ENCODE measurements around the gene RNF186.
"Not testable (repeated sequence)": the region's sequence is repeated elsewhere in the genome, so short reads cannot be mapped to it uniquely, and the experiment has no call there.

RNF186 gene

DNA sequence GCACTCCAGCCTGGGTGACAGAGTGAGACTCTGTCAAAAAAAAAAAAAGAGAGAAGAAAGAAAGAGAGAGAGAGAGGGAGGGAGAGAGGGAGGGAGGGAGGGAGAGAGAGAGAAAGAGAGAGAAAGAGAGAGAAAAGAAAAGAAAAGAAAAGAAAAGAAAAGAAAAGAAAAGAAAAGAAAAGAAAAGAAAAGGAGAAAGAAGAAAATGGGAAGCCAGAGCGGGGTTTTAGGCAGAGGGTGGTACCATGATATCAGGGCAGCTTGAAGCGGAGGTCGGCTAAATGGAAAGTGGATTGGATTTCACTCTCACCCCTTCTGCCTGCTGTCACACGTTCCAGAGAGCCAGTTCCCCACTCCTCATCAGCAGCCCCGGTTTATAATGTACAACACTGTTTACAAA is 17.3 kb downstream of the RNF186 start:
- 71 to 100% methylated on average over 1 to 5 of the region's 5 CpGs for WGBS, 2 experiments (ENCODE audit: insufficient coverage in 2 of 2)
- no peaks in the 10 kb centered on the region for H3K36me3 ChIP-seq (ENCODE audit: control insufficient read depth, insufficient read depth, low read length)
- H3K9me3 ChIP-seq (ENCODE audit: control insufficient read depth, low read length): no peaks in the 10 kb centered on the region
- H3K27ac ChIP-seq (ENCODE audit: low read depth, low read length, severe bottlenecking): no peak overlapping the region
- peaks cover 8% of the 10 kb centered on the region for H3K4me1 ChIP-seq (ENCODE audit: control insufficient read depth, insufficient read depth, low read length, poor library complexity, severe bottlenecking)
- no peak overlapping the region for H3K4me3 ChIP-seq (ENCODE audit: extremely low read depth, insufficient read depth, low read length, poor library complexity, severe bottlenecking)

DNA sequence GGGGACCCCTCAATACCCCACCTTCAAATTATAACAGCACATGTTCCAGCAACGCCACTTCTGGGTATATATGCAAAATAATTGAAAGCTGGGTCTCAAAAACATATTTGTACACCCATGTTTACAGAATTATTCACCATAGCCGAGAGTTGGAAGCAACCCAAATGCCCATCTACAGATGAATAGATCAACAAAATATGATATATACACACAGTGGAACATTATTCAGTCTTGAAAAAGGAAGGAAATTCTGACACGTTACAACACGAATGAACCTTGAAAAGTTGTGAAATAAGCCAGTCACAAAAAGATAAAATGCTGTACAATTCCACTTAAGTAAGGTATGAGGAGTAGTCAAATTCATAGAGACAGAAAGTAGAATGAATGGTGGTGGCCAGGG is 20.5 kb downstream of the RNF186 start:
- H3K9me3 ChIP-seq (ENCODE audit: control insufficient read depth, low read length): no peaks in the 10 kb centered on the region
- no peaks in the 10 kb centered on the region for H3K36me3 ChIP-seq (ENCODE audit: control insufficient read depth, insufficient read depth, low read length)
- peaks cover 8% of the 10 kb centered on the region for H3K4me1 ChIP-seq (ENCODE audit: control insufficient read depth, insufficient read depth, low read length, poor library complexity, severe bottlenecking)
- 96% methylated on average over 2 of the region's 4 CpGs; no CpG with 5 or more reads in 1 of the 2 experiments for WGBS, 2 experiments (ENCODE audit: insufficient coverage in 2 of 2)
- H3K4me3 ChIP-seq (ENCODE audit: extremely low read depth, insufficient read depth, low read length, poor library complexity, severe bottlenecking): no peak overlapping the region
- H3K27ac ChIP-seq (ENCODE audit: low read depth, low read length, severe bottlenecking): no peak overlapping the region

DNA sequence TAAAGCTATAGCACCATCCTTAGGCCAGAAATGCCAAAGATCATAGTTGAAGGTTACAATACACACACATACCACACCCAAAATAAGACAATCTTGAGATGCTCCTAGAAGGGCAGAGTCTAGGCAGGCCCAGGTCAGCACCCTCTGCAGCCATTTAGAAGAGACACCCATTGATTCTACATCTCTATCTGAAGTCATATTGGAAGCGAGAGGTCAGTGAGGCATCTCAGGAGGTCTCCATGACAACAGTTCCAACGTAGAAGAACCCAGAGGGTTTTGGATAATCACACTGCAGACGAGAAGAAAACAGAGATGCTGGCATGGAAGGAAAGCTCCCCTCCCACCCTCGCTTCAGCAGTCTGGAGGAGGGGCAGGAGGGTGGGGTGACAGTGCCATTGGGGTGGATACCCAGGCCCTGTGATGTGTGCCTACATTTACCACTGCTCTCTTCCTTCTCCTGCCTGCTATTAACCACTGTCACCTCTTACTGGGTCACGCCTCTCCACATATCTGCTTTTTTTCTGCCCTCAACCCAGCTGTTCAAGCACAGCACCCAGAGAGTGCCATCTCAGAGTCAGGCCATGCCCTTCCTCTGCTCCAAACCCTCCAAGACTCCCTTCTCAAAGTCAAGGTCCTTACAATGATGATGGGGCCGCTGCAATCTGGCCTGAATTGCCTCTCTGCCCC is 21.6 kb downstream of the RNF186 start:
- no peaks in the 10 kb centered on the region for H3K4me1 ChIP-seq (ENCODE audit: control insufficient read depth, insufficient read depth, low read length, poor library complexity, severe bottlenecking)
- H3K36me3 ChIP-seq (ENCODE audit: control insufficient read depth, insufficient read depth, low read length): no peaks in the 10 kb centered on the region
- no peaks in the 10 kb centered on the region for H3K9me3 ChIP-seq (ENCODE audit: control insufficient read depth, low read length)
- H3K27ac ChIP-seq (ENCODE audit: low read depth, low read length, severe bottlenecking): no peak overlapping the region
- H3K4me3 ChIP-seq (ENCODE audit: extremely low read depth, insufficient read depth, low read length, poor library complexity, severe bottlenecking): no peak overlapping the region
- WGBS, 2 experiments (ENCODE audit: insufficient coverage in 2 of 2): 74 to 76% methylated on average over 5 of the region's 6 CpGs

DNA sequence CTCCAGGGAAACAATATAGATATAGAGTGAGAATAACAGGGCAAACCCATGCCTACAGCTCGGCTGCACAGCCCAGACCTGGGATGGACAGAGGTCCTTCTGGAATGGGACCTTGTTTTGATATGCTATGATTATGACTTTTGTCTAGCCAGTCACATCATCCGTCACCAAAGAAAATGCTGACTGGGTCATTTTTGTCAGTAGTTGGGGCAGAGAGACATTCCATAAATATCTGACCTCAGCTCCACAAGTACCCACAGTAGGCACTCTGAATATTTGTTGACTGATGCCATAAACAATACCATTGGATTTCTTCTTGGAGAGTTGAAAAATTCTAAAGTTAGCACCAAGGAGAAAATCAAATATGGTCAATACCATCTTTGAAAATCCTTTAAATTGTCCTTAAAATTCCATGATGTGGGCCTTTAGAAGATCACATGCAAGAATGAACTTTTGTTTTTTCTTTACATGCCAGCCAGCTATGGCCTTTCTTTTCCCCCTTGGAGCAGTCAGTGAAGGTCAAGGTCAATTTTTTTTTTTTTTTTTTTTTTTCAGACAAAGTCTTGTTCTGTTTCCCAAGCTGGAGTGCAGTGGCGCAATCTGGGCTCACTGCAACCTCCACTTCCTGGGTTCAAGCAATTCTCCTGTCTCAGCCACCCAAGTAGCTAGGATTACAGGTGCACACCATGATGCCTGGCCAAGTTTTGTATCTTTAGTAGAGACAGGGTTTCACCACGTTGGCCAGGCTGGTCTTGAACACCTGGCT is 22.7 kb downstream of the RNF186 start:
- H3K27ac ChIP-seq (ENCODE audit: low read depth, low read length, severe bottlenecking): no peak overlapping the region
- 87 to 95% methylated on average over 2 to 3 of the region's 4 CpGs for WGBS, 2 experiments (ENCODE audit: insufficient coverage in 2 of 2)

DNA sequence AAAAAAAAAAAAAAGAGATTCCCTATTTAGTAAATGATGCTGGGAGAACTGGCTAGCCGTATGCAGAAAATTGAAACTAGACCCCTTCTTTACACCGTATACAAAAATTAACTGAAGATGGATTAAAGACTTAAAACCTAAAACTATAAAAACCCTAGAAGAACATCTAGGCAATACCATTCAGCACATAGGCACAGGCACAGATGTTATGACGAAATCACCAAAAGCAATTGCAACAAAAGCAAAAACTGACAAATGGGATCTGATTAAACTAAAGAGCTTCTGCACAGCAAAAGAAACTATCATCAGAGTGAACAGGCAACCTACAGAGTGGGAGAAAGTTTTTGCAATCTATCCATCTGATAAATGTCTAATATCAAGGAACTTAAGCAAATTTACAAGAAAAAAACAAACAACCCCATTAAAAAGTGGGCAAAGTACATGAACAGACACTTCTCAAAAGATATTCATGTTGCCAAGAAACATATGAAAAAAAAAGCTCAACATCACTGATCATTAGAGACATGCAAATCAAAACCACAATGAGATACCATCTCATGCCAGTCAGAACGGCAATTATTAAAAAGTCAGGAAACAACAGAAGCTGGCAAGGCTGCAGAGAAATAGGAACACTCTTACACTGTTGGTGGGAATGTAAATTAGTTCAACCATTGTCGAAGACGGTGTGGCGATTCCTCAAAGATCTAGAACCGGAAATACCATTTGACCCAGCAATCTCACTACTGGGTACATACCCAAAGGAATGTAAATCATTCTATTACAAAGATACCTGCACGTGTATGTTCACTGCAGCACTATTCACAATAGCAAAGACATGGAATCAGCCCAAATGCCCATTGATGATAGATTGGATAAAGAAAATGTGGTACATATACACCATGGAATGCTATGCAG is 24.8 kb downstream of the RNF186 start:
- H3K4me3 ChIP-seq (ENCODE audit: extremely low read depth, insufficient read depth, low read length, poor library complexity, severe bottlenecking); H3K4me1 ChIP-seq (ENCODE audit: control insufficient read depth, insufficient read depth, low read length, poor library complexity, severe bottlenecking); H3K9me3 ChIP-seq (ENCODE audit: control insufficient read depth, low read length); H3K36me3 ChIP-seq (ENCODE audit: control insufficient read depth, insufficient read depth, low read length); H3K27ac ChIP-seq (ENCODE audit: low read depth, low read length, severe bottlenecking): not testable (repeated sequence)
- WGBS, 2 experiments (ENCODE audit: insufficient coverage in 2 of 2): 85 to 89% methylated on average over 4 of the region's 9 CpGs

More for the DNA sequence above, 22.7 kb downstream of the RNF186 start:
- Histone ChIP-seq H3K9me3 (ENCODE audit: control insufficient read depth, low read length) (no peaks in the 10 kb centered on the region), H3K36me3 (ENCODE audit: control insufficient read depth, insufficient read depth, low read length) (no peaks in the 10 kb centered on the region), H3K4me3 (ENCODE audit: extremely low read depth, insufficient read depth, low read length, poor library complexity, severe bottlenecking) (no peak overlapping the region), H3K4me1 (ENCODE audit: control insufficient read depth, insufficient read depth, low read length, poor library complexity, severe bottlenecking) (no peaks in the 10 kb centered on the region)

DNA sequence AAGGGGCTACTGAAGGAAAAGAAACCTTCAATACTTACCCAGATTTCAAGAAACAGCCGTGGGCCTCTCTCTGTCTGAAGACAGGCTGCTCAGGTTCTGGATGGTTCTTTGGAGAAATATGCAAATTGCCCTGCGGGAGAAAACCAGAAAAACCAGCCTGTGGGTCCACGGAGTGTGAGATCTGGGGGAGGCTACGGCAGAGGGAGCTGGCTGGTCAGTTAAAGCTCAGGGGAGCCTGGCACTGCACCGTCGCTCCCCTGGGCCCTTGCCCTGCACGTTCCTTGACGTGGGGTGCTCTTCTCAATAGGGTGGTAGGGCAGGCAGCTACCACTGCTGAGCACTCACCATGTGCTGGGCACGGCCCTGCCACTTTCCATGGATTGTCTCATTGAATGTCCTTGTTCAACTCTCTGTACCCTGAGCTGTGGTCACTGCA is 28.1 kb downstream of the RNF186 start:
- no peak overlapping the region for H3K4me3 ChIP-seq (ENCODE audit: extremely low read depth, insufficient read depth, low read length, poor library complexity, severe bottlenecking)
- H3K36me3 ChIP-seq (ENCODE audit: control insufficient read depth, insufficient read depth, low read length): no peaks in the 10 kb centered on the region
- H3K9me3 ChIP-seq (ENCODE audit: control insufficient read depth, low read length): no peaks in the 10 kb centered on the region
- H3K27ac ChIP-seq (ENCODE audit: low read depth, low read length, severe bottlenecking): no peak overlapping the region
- H3K4me1 ChIP-seq (ENCODE audit: control insufficient read depth, insufficient read depth, low read length, poor library complexity, severe bottlenecking): peaks cover 15% of the 10 kb centered on the region
- 54 to 62% methylated on average over 8 to 9 of the region's 9 CpGs for WGBS, 2 experiments (ENCODE audit: insufficient coverage in 2 of 2)

DNA sequence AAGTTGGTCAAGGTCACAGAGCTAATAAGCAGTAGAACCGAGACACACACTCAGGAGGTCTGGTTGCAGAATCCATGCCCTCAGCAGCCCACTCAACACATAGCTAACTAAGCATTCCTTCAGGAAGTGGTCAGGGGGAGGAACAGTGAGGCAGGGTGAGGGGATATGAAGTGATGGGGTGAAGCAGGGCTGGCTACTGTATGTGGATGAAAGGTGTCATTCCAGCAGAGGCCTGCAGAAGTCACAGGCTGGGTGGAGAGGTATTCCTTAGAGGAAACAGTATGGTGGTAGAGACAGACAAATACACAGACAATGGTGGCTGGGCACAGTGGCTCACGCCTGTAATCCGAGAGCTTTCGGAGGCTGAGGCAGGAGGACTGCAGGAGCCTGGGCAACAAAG is 29.4 kb downstream of the RNF186 start:
- Histone ChIP-seq H3K4me1 (ENCODE audit: control insufficient read depth, insufficient read depth, low read length, poor library complexity, severe bottlenecking) (peaks cover 15% of the 10 kb centered on the region), H3K36me3 (ENCODE audit: control insufficient read depth, insufficient read depth, low read length) (no peaks in the 10 kb centered on the region), H3K4me3 (ENCODE audit: extremely low read depth, insufficient read depth, low read length, poor library complexity, severe bottlenecking) (no peak overlapping the region), H3K27ac (ENCODE audit: low read depth, low read length, severe bottlenecking) (no peak overlapping the region), H3K9me3 (ENCODE audit: control insufficient read depth, low read length) (no peaks in the 10 kb centered on the region)
- 93 to 100% methylated on average over 2 to 3 of the region's 4 CpGs for WGBS, 2 experiments (ENCODE audit: insufficient coverage in 2 of 2)

DNA sequence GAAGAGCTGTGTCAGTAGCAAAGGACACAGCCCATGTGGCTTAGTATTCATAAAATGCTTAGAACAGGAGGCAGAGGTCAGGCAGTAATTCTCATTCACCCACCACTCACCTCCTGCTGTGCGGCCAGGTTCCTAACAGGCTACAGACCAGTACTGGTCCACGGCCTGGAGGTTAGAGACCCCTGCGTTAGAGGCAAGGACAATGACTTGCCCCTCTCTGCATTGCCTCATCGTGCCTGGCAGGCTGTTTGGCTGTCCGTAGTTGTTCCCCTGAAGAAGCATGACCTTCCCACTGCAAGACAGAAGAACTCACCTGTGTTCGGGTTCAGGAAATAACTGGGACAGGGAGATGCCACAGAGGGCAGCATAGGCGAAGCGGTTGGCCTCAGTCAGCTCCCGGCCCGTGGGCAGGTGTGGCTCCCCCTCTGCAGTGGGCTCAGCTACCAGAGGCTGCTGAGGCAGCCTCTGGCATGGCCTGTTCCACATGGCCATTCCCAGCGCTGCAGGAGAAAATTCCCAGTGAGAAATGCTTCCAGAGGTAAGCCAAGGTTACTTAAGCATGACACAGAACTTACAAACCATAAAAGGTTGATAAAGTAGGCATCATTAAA is 34.7 kb downstream of the RNF186 start:
- Histone ChIP-seq H3K9me3 (ENCODE audit: control insufficient read depth, low read length) (no peaks in the 10 kb centered on the region), H3K27ac (ENCODE audit: low read depth, low read length, severe bottlenecking) (no peak overlapping the region), H3K36me3 (ENCODE audit: control insufficient read depth, insufficient read depth, low read length) (peaks cover 4% of the 10 kb centered on the region), H3K4me3 (ENCODE audit: extremely low read depth, insufficient read depth, low read length, poor library complexity, severe bottlenecking) (no peak overlapping the region), H3K4me1 (ENCODE audit: control insufficient read depth, insufficient read depth, low read length, poor library complexity, severe bottlenecking) (peaks cover 10% of the 10 kb centered on the region)
- WGBS, 2 experiments (ENCODE audit: insufficient coverage in 2 of 2): 62 to 66% methylated on average over 9 to 10 of the region's 11 CpGs

DNA sequence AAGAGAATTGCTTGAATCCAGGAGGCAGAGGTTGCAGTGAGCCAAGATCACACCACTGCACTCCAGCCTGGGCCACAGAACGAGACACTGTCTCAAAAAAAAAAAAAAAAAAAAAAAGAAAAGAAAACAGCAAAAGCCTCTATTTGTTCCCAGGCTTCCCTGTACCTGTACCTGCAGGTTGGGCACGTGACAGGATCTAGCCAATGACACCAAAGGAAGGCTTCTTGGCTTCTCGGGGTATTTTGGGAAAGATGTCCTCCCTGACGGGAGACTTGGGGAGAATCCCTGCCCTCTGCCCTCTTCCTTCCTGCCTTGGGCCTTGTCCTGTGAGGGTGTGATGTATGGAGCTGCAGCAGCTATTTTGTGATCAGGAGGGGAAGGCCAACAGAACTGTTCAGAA is 38.1 kb downstream of the RNF186 start:
- no peak overlapping the region for H3K27ac ChIP-seq (ENCODE audit: low read depth, low read length, severe bottlenecking)
- no peaks in the 10 kb centered on the region for H3K9me3 ChIP-seq (ENCODE audit: control insufficient read depth, low read length)
- H3K4me1 ChIP-seq (ENCODE audit: control insufficient read depth, insufficient read depth, low read length, poor library complexity, severe bottlenecking): peaks cover 7% of the 10 kb centered on the region
- no peak overlapping the region for H3K4me3 ChIP-seq (ENCODE audit: extremely low read depth, insufficient read depth, low read length, poor library complexity, severe bottlenecking)
- 86 to 100% methylated on average over 1 of the region's 4 CpGs for WGBS, 2 experiments (ENCODE audit: insufficient coverage in 2 of 2)
- peaks cover 4% of the 10 kb centered on the region for H3K36me3 ChIP-seq (ENCODE audit: control insufficient read depth, insufficient read depth, low read length)

DNA sequence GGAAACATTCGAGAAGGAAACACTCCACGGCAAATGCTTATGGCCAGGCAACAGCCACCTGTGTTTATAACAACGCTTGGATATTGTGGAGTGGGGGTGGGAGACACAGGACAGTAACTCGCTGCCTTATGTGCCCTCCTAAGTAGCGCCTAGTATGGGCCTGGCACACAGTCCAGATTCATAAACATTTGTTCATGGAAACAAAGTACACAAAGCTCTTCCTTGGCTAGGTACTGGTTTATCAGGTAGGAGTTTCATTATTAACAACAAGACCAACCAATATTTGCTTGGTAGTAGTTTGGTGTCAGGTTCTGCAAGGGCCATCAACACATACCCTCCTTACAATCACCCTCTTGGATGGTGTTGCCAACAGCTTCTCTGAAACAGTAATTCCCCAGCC is 38.8 kb downstream of the RNF186 start:
- H3K27ac ChIP-seq (ENCODE audit: low read depth, low read length, severe bottlenecking): no peak overlapping the region
- no peak overlapping the region for H3K4me3 ChIP-seq (ENCODE audit: extremely low read depth, insufficient read depth, low read length, poor library complexity, severe bottlenecking)
- H3K4me1 ChIP-seq (ENCODE audit: control insufficient read depth, insufficient read depth, low read length, poor library complexity, severe bottlenecking): peaks cover 7% of the 10 kb centered on the region
- H3K36me3 ChIP-seq (ENCODE audit: control insufficient read depth, insufficient read depth, low read length): peaks cover 4% of the 10 kb centered on the region
- 100% methylated on average over 2 to 3 of the region's 5 CpGs for WGBS, 2 experiments (ENCODE audit: insufficient coverage in 2 of 2)
- H3K9me3 ChIP-seq (ENCODE audit: control insufficient read depth, low read length): no peaks in the 10 kb centered on the region

Data from mesodermal cell (in vitro differentiated cells).